PFSK-1 (cell line): ENCODE results near the gene ABCC4.

Experiments
- FOXP2 ChIP-seq: optimal IDR thresholded peaks from 2 replicates; pipeline ENCODE3; 2011; ENCODE audit warnings: borderline replicate concordance, control low read depth, inconsistent platforms; ENCODE audit not compliant: insufficient read depth; ENCODE audit errors: extremely low read length, extremely low read depth
- POLR2AphosphoS5 ChIP-seq: IDR thresholded peaks from 2 replicates; pipeline ENCODE4 v1.6.1; 2012; ENCODE audit warnings: low read depth, mild to moderate bottlenecking, control low read depth, low read length, moderate library complexity
- SIN3A ChIP-seq: IDR thresholded peaks from 2 replicates; pipeline ENCODE4 v1.6.1; 2012; ENCODE audit warnings: mild to moderate bottlenecking, low read length, moderate library complexity, borderline replicate concordance; ENCODE audit not compliant: insufficient read depth
- TAF1 ChIP-seq: IDR thresholded peaks from 2 replicates; pipeline ENCODE4 v1.6.1; 2012; ENCODE audit warnings: low read length, control low read depth, borderline replicate concordance; ENCODE audit not compliant: insufficient read depth
- TF ChIP-seq, protein P1 (sequence below), 2 experiments: IDR thresholded peaks; 2 replicates each; pipeline versions ENCODE4 v1.6.1 to v1.8.0; 2011 to 2012; ENCODE audit warnings: low read depth in 2 of 2, low read length in 2 of 2, control low read depth in 1 of 2, inconsistent platforms in 1 of 2, mild to moderate bottlenecking in 1 of 2, moderate library complexity in 1 of 2; ENCODE audit not compliant: insufficient read depth in 1 of 2

Gene ABCC4

DNA sequence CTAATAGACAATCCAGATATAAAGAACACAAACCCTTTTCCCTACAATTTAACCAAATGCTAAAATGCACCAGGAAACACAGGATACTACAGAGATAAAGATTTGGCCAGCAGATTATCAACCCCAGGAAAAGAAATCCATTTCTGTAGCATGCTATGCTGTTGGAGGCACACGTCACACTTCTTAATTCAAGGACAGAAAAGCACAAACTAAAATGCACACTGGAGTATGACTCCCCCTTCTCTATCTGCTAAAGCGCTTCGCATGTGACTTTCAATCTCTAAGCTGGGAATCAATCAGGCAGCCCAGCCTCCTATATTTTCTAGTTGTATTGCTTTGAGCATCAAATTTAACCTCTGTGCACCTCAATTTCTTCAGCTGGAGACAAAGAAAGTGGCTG lies 22.2 kb downstream of the ABCC4 start:
- TF ChIP-seq SIN3A (no peak), FOXP2 (no peak), TAF1 (no peak), POLR2AphosphoS5 (no peak)
- TF ChIP-seq, protein P1, sequence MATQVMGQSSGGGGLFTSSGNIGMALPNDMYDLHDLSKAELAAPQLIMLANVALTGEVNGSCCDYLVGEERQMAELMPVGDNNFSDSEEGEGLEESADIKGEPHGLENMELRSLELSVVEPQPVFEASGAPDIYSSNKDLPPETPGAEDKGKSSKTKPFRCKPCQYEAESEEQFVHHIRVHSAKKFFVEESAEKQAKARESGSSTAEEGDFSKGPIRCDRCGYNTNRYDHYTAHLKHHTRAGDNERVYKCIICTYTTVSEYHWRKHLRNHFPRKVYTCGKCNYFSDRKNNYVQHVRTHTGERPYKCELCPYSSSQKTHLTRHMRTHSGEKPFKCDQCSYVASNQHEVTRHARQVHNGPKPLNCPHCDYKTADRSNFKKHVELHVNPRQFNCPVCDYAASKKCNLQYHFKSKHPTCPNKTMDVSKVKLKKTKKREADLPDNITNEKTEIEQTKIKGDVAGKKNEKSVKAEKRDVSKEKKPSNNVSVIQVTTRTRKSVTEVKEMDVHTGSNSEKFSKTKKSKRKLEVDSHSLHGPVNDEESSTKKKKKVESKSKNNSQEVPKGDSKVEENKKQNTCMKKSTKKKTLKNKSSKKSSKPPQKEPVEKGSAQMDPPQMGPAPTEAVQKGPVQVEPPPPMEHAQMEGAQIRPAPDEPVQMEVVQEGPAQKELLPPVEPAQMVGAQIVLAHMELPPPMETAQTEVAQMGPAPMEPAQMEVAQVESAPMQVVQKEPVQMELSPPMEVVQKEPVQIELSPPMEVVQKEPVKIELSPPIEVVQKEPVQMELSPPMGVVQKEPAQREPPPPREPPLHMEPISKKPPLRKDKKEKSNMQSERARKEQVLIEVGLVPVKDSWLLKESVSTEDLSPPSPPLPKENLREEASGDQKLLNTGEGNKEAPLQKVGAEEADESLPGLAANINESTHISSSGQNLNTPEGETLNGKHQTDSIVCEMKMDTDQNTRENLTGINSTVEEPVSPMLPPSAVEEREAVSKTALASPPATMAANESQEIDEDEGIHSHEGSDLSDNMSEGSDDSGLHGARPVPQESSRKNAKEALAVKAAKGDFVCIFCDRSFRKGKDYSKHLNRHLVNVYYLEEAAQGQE (IDR thresholded peaks at IDR 0.05; ENCODE audit: insufficient read depth in 1 of 2, low read depth in 2 of 2, low read length in 2 of 2) = no peak

DNA sequence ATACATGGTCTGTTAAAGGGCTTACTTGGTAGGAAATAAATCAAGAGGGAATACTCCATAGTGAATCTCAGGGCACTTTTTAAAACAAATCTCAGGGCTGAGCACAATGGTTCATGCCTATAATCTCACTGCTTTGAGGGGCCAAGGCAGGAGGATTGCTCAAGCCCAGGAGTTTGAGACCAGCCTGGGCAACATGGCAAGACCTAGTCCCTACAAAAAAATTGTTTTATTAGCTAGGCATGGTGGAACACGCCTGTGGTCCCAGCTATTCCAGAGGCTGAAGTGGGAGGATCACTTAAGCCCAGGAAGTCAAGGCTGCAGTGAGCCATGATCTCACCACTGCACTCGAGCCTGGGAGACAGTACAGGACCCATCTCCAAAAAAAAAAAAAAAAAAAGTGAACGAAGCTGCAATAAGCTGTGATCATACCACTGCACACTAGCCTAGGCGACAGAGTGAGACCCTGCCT lies 25.2 kb downstream of the ABCC4 start:
- TF ChIP-seq TAF1 = no peak
- no peak for TF ChIP-seq SIN3A
- TF ChIP-seq, protein P1 (IDR thresholded peaks at IDR 0.05; ENCODE audit: insufficient read depth in 1 of 2, low read depth in 2 of 2, low read length in 2 of 2) = no peak
- no peak for TF ChIP-seq POLR2AphosphoS5
- TF ChIP-seq FOXP2 = no peak

DNA sequence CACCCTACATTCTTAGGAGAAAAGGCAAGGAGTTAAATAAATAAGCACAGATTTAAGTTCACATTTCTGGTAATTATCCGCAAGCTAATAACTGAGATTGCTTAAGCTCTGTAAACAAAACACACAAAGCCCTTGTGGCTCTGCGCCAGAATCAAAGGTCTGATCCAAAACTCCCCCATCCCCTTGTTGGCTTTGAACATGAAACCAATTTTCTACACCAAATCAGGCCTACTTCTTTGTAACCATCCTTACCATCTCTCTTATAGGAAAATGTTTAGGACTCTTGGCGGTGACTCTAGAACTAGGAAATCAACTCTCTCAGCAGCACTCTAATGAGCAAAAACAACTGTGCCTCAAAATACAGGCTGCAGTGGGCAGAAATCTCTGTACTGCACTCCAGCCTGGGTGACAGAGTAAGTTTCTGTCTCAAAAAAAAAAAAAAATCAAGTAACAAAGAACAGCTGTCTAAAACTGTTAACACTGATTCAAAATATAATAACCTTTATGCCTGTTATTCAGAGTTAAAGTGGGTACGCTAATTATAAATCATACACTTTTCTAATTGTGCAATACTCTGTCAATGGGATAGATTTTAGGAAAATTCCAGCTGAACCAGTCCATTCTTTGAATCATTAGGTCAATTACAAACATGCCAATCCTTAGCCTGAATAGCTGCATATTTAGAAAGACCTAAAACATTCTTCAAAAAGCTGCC lies 25.8 kb downstream of the ABCC4 start:
- TF ChIP-seq, protein P1 (IDR thresholded peaks at IDR 0.05; ENCODE audit: insufficient read depth in 1 of 2, low read depth in 2 of 2, low read length in 2 of 2) = no peak
- no peak for TF ChIP-seq SIN3A
- no peak for TF ChIP-seq TAF1
- TF ChIP-seq FOXP2 = no peak
- no peak for TF ChIP-seq POLR2AphosphoS5

DNA sequence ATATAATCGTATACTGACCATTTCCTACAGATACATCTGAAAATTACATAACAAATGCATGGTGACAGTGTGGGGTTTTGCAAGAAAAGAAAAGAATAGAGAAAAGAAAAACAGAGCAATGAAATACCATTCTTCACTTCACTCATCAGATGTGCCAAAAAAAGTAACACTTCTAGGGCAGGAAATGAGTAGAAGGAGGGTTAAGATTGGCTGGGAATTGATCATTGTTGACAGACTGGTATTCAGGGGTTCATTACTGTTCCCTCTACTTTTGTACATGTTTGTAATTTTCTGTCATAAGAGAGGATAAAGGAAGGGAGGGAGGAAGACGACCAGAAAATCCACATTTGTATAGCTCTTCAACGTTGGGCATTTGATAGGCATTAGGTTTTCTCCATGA lies 31.5 kb downstream of the ABCC4 start:
- no peak for TF ChIP-seq TAF1
- TF ChIP-seq SIN3A = no peak
- no peak for TF ChIP-seq FOXP2
- TF ChIP-seq POLR2AphosphoS5 = no peak
- TF ChIP-seq, protein P1 (IDR thresholded peaks at IDR 0.05; ENCODE audit: insufficient read depth in 1 of 2, low read depth in 2 of 2, low read length in 2 of 2) = no peak

DNA sequence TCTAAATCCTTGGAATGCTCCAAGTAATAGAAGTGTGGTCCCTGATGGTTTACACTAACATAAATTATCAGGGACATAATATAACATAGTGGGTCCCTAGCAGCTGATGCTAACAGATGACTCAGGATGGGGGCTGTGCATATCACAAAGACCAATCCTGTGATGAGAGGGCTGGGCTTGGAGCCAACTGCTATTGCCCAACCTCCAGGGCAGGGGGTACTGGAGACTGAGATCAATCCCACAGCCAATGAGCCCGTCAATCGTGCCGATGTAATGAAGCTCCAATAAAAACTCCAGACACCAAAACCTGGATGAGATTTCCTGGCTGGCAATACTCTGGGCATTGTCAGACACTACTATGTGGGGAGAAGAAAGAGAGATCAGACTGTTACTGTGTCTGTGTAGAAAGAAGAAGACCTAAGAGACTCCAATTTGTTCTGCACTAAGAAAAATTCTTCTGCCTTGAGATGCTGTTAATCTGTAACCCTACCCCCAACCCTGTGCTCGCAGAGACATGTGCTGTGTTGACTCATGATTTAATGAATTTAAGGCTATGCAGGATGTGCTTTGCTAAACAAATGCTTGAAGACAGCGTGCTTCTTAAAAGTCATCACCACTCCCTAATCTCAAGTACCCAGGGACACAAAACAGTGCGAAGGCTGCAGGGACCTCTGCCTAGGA lies 33.4 kb downstream of the ABCC4 start:
- TF ChIP-seq FOXP2 (no peak), TAF1 (no peak), POLR2AphosphoS5 (no peak)
